OCI-LY7 (cell line): ENCODE measurements around the gene NRG2. TPM values are rescaled to one million over a fixed set of nuclear protein-coding genes. Genes with fewer than 3 reads are reported as not detected.

Source experiments
- BruUV-seq: library from RNA; stranded (reverse); fragments of 400-500 nt; replicated peaks from 2 replicates; lab custom pipeline; 2021; lab: Mats Ljungman, UMichigan
- CTCF ChIA-PET: fragments of 300-600 bp; sonication (Branson Sonifier 250); formaldehyde crosslinking; loops from one replicate; lab custom pipeline; 2022; ENCODE audit warnings: antibody characterized with exemption; ENCODE audit not compliant: unreplicated experiment; lab: Charles Lee
- POLR2A ChIA-PET: fragments of 300-600 bp; sonication (Branson Sonifier 250); formaldehyde crosslinking; loops from one replicate; lab custom pipeline; 2022; ENCODE audit warnings: antibody characterized with exemption; lab: Charles Lee
- DNase-seq: peaks from one replicate; pipeline ENCODE4 v3.0.0-alpha.2; 2015; ENCODE audit warnings: low spot score
- H2AFZ ChIP-seq: fragments of 200-600 bp; sonication (generic), shearing (Covaris generic); 2 replicates; pipeline ENCODE4 v1.6.1; 2014; ENCODE audit warnings: mild to moderate bottlenecking, antibody characterized with exemption, low read length, moderate library complexity
- H3K27ac ChIP-seq: fragments of 200-600 bp; sonication (generic); 2 replicates; pipeline ENCODE4 v1.5.1; 2014; ENCODE audit warnings: mixed run types, low read depth, mild to moderate bottlenecking, moderate library complexity, low read length, inconsistent platforms; ENCODE audit not compliant: poor library complexity, severe bottlenecking
- H3K36me3 ChIP-seq: fragments of 200-600 bp; sonication (generic); 2 replicates; pipeline ENCODE4 v1.6.1; 2014; ENCODE audit warnings: mild to moderate bottlenecking, antibody characterized with exemption, low read length, moderate library complexity, mixed read lengths; ENCODE audit not compliant: insufficient read depth
- H3K4me1 ChIP-seq: fragments of 200-600 bp; sonication (generic); 2 replicates; pipeline ENCODE4 v1.5.1; 2014; ENCODE audit warnings: mild to moderate bottlenecking, low read length; ENCODE audit not compliant: insufficient read depth, poor library complexity, severe bottlenecking
- H3K4me2 ChIP-seq: fragments of 200-600 bp; sonication (generic); 2 replicates; pipeline ENCODE4 v1.6.1; 2014; ENCODE audit warnings: mild to moderate bottlenecking, low read length
- H3K4me3 ChIP-seq: fragments of 200-600 bp; sonication (generic); 2 replicates; pipeline ENCODE4 v1.5.1; 2014; ENCODE audit warnings: mild to moderate bottlenecking, low read depth, low read length; ENCODE audit not compliant: poor library complexity, severe bottlenecking
- H3K79me2 ChIP-seq: fragments of 200-600 bp; sonication (generic); 2 replicates; pipeline ENCODE4 v1.6.1; 2016; ENCODE audit warnings: low read depth, mild to moderate bottlenecking, low read length, moderate library complexity, mixed read lengths; ENCODE audit not compliant: insufficient read depth
- H3K9me2 ChIP-seq: fragments of 200-600 bp; sonication (generic); 2 replicates; pipeline ENCODE4 v1.6.1; 2016; ENCODE audit warnings: mild to moderate bottlenecking, low read length, mixed read lengths; ENCODE audit not compliant: insufficient read depth
- H3K9me3 ChIP-seq: fragments of 200-600 bp; sonication (generic); 2 replicates; pipeline ENCODE4 v1.6.1; 2014; ENCODE audit warnings: mild to moderate bottlenecking, mixed run types, low read length, mixed read lengths
- H4K20me1 ChIP-seq: fragments of 200-600 bp; sonication (generic); 2 replicates; pipeline ENCODE4 v1.6.1; 2014; ENCODE audit warnings: mild to moderate bottlenecking, antibody characterized with exemption, low read length, moderate library complexity, mixed read lengths; ENCODE audit not compliant: insufficient read depth
- EZH2phosphoT487 ChIP-seq: fragments of 200-600 bp; sonication (generic); IDR thresholded peaks from 2 replicates; pipeline ENCODE4 v1.6.1; 2018; ENCODE audit warnings: low read depth, borderline replicate concordance, mild to moderate bottlenecking, mixed run types, antibody characterized with exemption, low read length, moderate library complexity, mixed read lengths
- intact Hi-C: fragments of 100-400 bp; cut with micrococcal nuclease; formaldehyde crosslinking; loops from one replicate; pipeline ENCODE4 v1.10.0; 2022; ENCODE audit not compliant: unreplicated experiment
- total RNA-seq, 2 experiments: library from RNA; depleted of rRNA in 1 of 2; stranded (reverse); fragments of >200 nt in 1 of 2; shearing (Covaris generic) in 1 of 2; gene quantifications; 2 replicates each; pipeline ENCODE4 v1.2.3, GENCODE V29; 2014 to 2022
- TF ChIP-seq, protein P1 (sequence below): fragments of 200-600 bp; sonication (generic); conservative IDR thresholded peaks from 2 replicates; pipeline ENCODE4 v1.5.1; 2014; ENCODE audit warnings: mild to moderate bottlenecking, antibody characterized with exemption, low read length, moderate library complexity, mixed read lengths

The NRG2 gene
- total RNA-seq, 2 experiments from 2014 or later = 1.7 TPM; not detected in 1

DNA sequence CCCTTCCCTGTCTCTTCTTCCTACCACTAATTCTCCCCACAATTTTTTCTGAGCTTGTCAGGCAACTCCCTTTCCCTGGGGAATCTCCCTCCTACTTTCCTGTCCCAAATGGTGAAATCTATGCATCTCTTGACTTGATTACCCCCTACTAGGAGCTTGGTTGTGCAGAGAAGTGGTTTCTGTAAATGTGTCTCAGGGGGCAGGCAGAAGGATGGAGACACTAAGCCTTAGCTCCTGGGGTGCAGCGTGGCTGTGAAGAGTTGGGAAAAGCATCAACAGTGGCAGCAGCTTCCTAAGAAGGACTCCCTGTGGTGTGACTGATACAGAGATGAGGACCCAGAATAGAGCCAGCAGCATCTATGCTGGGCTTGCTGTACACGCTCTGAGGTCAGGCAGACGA is 62.3 kb downstream of the NRG2 start:
- Histone ChIP-seq H3K9me3 (no peaks in the 10 kb centered on the region), H3K4me1 (no peaks in the 10 kb centered on the region), H3K4me2 (no peak overlapping the region), H3K9me2 (no peaks in the 10 kb centered on the region), H3K79me2 (no peaks in the 10 kb centered on the region), H2AFZ (no peak overlapping the region), H3K27ac (no peak overlapping the region), H3K36me3 (no peaks in the 10 kb centered on the region), H4K20me1 (no peaks in the 10 kb centered on the region), H3K4me3 (no peak overlapping the region)
- TF ChIP-seq, protein P1, sequence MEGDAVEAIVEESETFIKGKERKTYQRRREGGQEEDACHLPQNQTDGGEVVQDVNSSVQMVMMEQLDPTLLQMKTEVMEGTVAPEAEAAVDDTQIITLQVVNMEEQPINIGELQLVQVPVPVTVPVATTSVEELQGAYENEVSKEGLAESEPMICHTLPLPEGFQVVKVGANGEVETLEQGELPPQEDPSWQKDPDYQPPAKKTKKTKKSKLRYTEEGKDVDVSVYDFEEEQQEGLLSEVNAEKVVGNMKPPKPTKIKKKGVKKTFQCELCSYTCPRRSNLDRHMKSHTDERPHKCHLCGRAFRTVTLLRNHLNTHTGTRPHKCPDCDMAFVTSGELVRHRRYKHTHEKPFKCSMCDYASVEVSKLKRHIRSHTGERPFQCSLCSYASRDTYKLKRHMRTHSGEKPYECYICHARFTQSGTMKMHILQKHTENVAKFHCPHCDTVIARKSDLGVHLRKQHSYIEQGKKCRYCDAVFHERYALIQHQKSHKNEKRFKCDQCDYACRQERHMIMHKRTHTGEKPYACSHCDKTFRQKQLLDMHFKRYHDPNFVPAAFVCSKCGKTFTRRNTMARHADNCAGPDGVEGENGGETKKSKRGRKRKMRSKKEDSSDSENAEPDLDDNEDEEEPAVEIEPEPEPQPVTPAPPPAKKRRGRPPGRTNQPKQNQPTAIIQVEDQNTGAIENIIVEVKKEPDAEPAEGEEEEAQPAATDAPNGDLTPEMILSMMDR = no peak
- TF ChIP-seq EZH2phosphoT487 = no peak
- BruUV-seq = no TSS peak
- ChIA-PET POLR2A (interaction anchor here (0.6 to 0.7 kb wide), 2 partner anchors 9 to 95 kb away, joined by 3 read pairs; no protein-coding TSS in a partner anchor), CTCF (no interaction called here)
- DNase-seq = no peak
- intact Hi-C loops = no loop called here

DNA sequence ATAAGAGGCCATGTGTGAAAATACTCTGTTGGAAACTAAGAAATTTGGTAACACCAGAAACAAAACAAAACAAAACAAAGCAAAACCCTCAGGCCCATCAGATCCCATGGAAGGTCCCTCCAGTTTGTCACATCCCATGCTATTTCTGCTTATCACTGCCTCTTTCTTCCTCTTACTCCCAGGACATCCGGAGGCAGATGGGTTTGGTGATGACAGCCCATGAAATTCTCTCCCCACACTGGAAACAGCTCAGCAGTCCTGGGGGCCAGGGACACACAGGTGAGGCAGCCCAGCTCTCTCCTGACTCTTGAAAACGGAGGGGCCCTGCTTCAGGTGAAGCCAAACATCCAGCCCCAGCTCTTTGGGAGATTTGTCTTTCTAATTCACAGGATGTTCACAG is 63.2 kb downstream of the NRG2 start:
- CTCF ChIA-PET = no interaction called here
- Histone ChIP-seq H3K9me3 (no peaks in the 10 kb centered on the region), H3K36me3 (no peaks in the 10 kb centered on the region), H3K4me2 (no peak overlapping the region), H3K4me3 (no peak overlapping the region), H4K20me1 (no peaks in the 10 kb centered on the region), H2AFZ (no peak overlapping the region), H3K9me2 (no peaks in the 10 kb centered on the region), H3K27ac (no peak overlapping the region), H3K4me1 (no peaks in the 10 kb centered on the region), H3K79me2 (no peaks in the 10 kb centered on the region)
- intact Hi-C loops = no loop called here
- BruUV-seq = no TSS peak
- POLR2A ChIA-PET = interaction anchor here (0.6 to 0.7 kb wide), 3 partner anchors 10 to 1684 kb away, joined by 3 to 4 read pairs (median 3); no protein-coding TSS in a partner anchor
- TF ChIP-seq, protein P1 = no peak
- TF ChIP-seq EZH2phosphoT487 = no peak
- no peak for DNase-seq

DNA sequence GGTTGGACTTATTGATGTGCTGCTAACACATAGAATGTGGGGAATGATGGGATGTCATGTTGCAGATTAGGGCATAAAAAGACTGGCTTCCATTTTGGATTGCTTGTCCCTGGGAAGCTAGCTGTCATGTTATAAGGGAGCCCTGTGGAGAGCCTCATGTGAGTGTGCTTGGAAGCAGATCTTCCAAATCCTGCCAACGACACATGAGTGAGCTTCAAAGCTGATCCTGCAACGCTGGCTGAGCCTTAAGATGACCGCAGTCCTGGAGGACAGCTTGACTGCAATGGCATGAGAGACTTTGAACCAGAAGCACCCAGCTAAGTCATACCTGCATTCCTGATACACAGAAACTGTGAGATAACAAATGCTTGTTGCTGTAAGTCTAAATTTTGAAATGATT is 63.6 kb downstream of the NRG2 start:
- intact Hi-C loops = no loop called here
- H3K27ac ChIP-seq = no peak overlapping the region
- no peaks in the 10 kb centered on the region for H3K9me3 ChIP-seq
- H3K36me3 ChIP-seq = no peaks in the 10 kb centered on the region
- no peaks in the 10 kb centered on the region for H4K20me1 ChIP-seq
- H3K9me2 ChIP-seq = no peaks in the 10 kb centered on the region
- ChIA-PET POLR2A (interaction anchor here (0.7 kb wide), 2 partner anchors 182 to 1684 kb away, joined by 3 to 4 read pairs; no protein-coding TSS in a partner anchor), CTCF (no interaction called here)
- H3K4me1 ChIP-seq = no peaks in the 10 kb centered on the region
- no peaks in the 10 kb centered on the region for H3K79me2 ChIP-seq
- DNase-seq = no peak
- H3K4me2 ChIP-seq = no peak overlapping the region
- no peak overlapping the region for H3K4me3 ChIP-seq
- BruUV-seq = no TSS peak
- TF ChIP-seq, protein P1 = no peak
- TF ChIP-seq EZH2phosphoT487 = no peak
- no peak overlapping the region for H2AFZ ChIP-seq
